ENCODE results near the gene STAB2. TPM values are rescaled to one million over a fixed set of nuclear protein-coding genes. Genes with fewer than 3 reads are reported as not detected.

Gene STAB2
- total RNA-seq, 1 donor from 2014 or later = 7.8 TPM

- no peak overlapping the region for H3K9ac ChIP-seq (ENCODE audit: low read depth in 1 of 3, low read length in 3 of 3)
- peaks cover 28 to 40% (median 30%) of the 10 kb centered on the region in 3 donors for H3K4me1 ChIP-seq (ENCODE audit: control insufficient read depth in 3 of 3, insufficient read depth in 3 of 3, low read length in 3 of 3)
- H3K36me3 ChIP-seq (ENCODE audit: control insufficient read depth in 3 of 3, insufficient read depth in 3 of 3, low read length in 3 of 3) = peaks cover 0 to 11% (median 0%) of the 10 kb centered on the region in 3 donors
- H3K9me3 ChIP-seq (ENCODE audit: control insufficient read depth in 3 of 3, low read length in 3 of 3) = no peaks in the 10 kb centered on the region
- no peaks in the 10 kb centered on the region for H3K27me3 ChIP-seq (ENCODE audit: control insufficient read depth in 3 of 3, insufficient read depth in 3 of 3, low read length in 3 of 3)
- no peak overlapping the region for H3K4me3 ChIP-seq (ENCODE audit: low read length in 3 of 3)
- H3K27ac ChIP-seq (ENCODE audit: low read depth, low read length) = no peak overlapping the region
These were observed 193.0 kb downstream of the STAB2 start for GRCh38 chr12:103780093-103780440.

- Histone ChIP-seq H3K27ac (ENCODE audit: low read depth, low read length) (peak overlapping the region; percentile 82), H3K27me3 (ENCODE audit: control insufficient read depth in 3 of 3, insufficient read depth in 3 of 3, low read length in 3 of 3) (no peaks in the 10 kb centered on the region), H3K36me3 (ENCODE audit: control insufficient read depth in 3 of 3, insufficient read depth in 3 of 3, low read length in 3 of 3) (peaks cover 0 to 10% (median 0%) of the 10 kb centered on the region in 3 donors), H3K9ac (ENCODE audit: low read depth in 1 of 3, low read length in 3 of 3) (peak overlapping the region in 1 of 3 donors; percentile 40), H3K9me3 (ENCODE audit: control insufficient read depth in 3 of 3, low read length in 3 of 3) (no peaks in the 10 kb centered on the region), H3K4me3 (ENCODE audit: low read length in 3 of 3) (no peak overlapping the region), H3K4me1 (ENCODE audit: control insufficient read depth in 3 of 3, insufficient read depth in 3 of 3, low read length in 3 of 3) (peaks cover 28 to 48% (median 34%) of the 10 kb centered on the region in 3 donors)
These were observed 193.9 kb downstream of the STAB2 start for GRCh38 chr12:103780992-103781391.

GRCh38 chr12:103782399-103782798 lies 195.3 kb downstream of the STAB2 start:
- Histone ChIP-seq H3K4me3 (ENCODE audit: low read length in 3 of 3) (no peak overlapping the region), H3K27ac (ENCODE audit: low read depth, low read length) (peak overlapping the region; percentile 82), H3K27me3 (ENCODE audit: control insufficient read depth in 3 of 3, insufficient read depth in 3 of 3, low read length in 3 of 3) (no peaks in the 10 kb centered on the region), H3K4me1 (ENCODE audit: control insufficient read depth in 3 of 3, insufficient read depth in 3 of 3, low read length in 3 of 3) (peaks cover 28 to 48% (median 34%) of the 10 kb centered on the region in 3 donors), H3K9me3 (ENCODE audit: control insufficient read depth in 3 of 3, low read length in 3 of 3) (no peaks in the 10 kb centered on the region), H3K36me3 (ENCODE audit: control insufficient read depth in 3 of 3, insufficient read depth in 3 of 3, low read length in 3 of 3) (peaks cover 0 to 5% (median 0%) of the 10 kb centered on the region in 3 donors), H3K9ac (ENCODE audit: low read depth in 1 of 3, low read length in 3 of 3) (no peak overlapping the region)

GRCh38 chr12:103783744-103784664 lies 196.9 kb downstream of the STAB2 start:
- no peaks in the 10 kb centered on the region for H3K27me3 ChIP-seq (ENCODE audit: control insufficient read depth in 3 of 3, insufficient read depth in 3 of 3, low read length in 3 of 3)
- H3K36me3 ChIP-seq (ENCODE audit: control insufficient read depth in 3 of 3, insufficient read depth in 3 of 3, low read length in 3 of 3) = no peaks in the 10 kb centered on the region
- H3K9ac ChIP-seq (ENCODE audit: low read depth in 1 of 3, low read length in 3 of 3) = peak overlapping the region in 2 of 3 donors; percentile 35 to 42
- peaks cover 28 to 48% (median 34%) of the 10 kb centered on the region in 3 donors for H3K4me1 ChIP-seq (ENCODE audit: control insufficient read depth in 3 of 3, insufficient read depth in 3 of 3, low read length in 3 of 3)
- H3K4me3 ChIP-seq (ENCODE audit: low read length in 3 of 3) = no peak overlapping the region
- no peaks in the 10 kb centered on the region for H3K9me3 ChIP-seq (ENCODE audit: control insufficient read depth in 3 of 3, low read length in 3 of 3)
- peak overlapping the region; percentile 82 for H3K27ac ChIP-seq (ENCODE audit: low read depth, low read length)

GRCh38 chr12:103785243-103786031 lies 198.4 kb downstream of the STAB2 start:
- no peaks in the 10 kb centered on the region for H3K36me3 ChIP-seq (ENCODE audit: control insufficient read depth in 3 of 3, insufficient read depth in 3 of 3, low read length in 3 of 3)
- H3K27me3 ChIP-seq (ENCODE audit: control insufficient read depth in 3 of 3, insufficient read depth in 3 of 3, low read length in 3 of 3) = no peaks in the 10 kb centered on the region
- H3K9me3 ChIP-seq (ENCODE audit: control insufficient read depth in 3 of 3, low read length in 3 of 3) = no peaks in the 10 kb centered on the region
- H3K4me1 ChIP-seq (ENCODE audit: control insufficient read depth in 3 of 3, insufficient read depth in 3 of 3, low read length in 3 of 3) = peaks cover 28 to 48% (median 34%) of the 10 kb centered on the region in 3 donors
- no peak overlapping the region for H3K9ac ChIP-seq (ENCODE audit: low read depth in 1 of 3, low read length in 3 of 3)
- no peak overlapping the region for H3K4me3 ChIP-seq (ENCODE audit: low read length in 3 of 3)
- no peak overlapping the region for H3K27ac ChIP-seq (ENCODE audit: low read depth, low read length)

- peaks cover 27 to 45% (median 32%) of the 10 kb centered on the region in 3 donors for H3K4me1 ChIP-seq (ENCODE audit: control insufficient read depth in 3 of 3, insufficient read depth in 3 of 3, low read length in 3 of 3)
- H3K9ac ChIP-seq (ENCODE audit: low read depth in 1 of 3, low read length in 3 of 3) = no peak overlapping the region
- no peak overlapping the region for H3K4me3 ChIP-seq (ENCODE audit: low read length in 3 of 3)
- no peaks in the 10 kb centered on the region for H3K27me3 ChIP-seq (ENCODE audit: control insufficient read depth in 3 of 3, insufficient read depth in 3 of 3, low read length in 3 of 3)
- no peaks in the 10 kb centered on the region for H3K9me3 ChIP-seq (ENCODE audit: control insufficient read depth in 3 of 3, low read length in 3 of 3)
- no peaks in the 10 kb centered on the region for H3K36me3 ChIP-seq (ENCODE audit: control insufficient read depth in 3 of 3, insufficient read depth in 3 of 3, low read length in 3 of 3)
- H3K27ac ChIP-seq (ENCODE audit: low read depth, low read length) = no peak overlapping the region
These were observed 199.1 kb downstream of the STAB2 start for GRCh38 chr12:103786201-103786600.

GRCh38 chr12:103791350-103791920 lies 204.4 kb downstream of the STAB2 start:
- Histone ChIP-seq H3K36me3 (ENCODE audit: control insufficient read depth in 3 of 3, insufficient read depth in 3 of 3, low read length in 3 of 3) (peaks cover 5 to 16% (median 9%) of the 10 kb centered on the region in 3 donors), H3K4me1 (ENCODE audit: control insufficient read depth in 3 of 3, insufficient read depth in 3 of 3, low read length in 3 of 3) (no peaks in the 10 kb centered on the region), H3K9me3 (ENCODE audit: control insufficient read depth in 3 of 3, low read length in 3 of 3) (no peaks in the 10 kb centered on the region), H3K27me3 (ENCODE audit: control insufficient read depth in 3 of 3, insufficient read depth in 3 of 3, low read length in 3 of 3) (no peaks in the 10 kb centered on the region), H3K9ac (ENCODE audit: low read depth in 1 of 3, low read length in 3 of 3) (no peak overlapping the region), H3K4me3 (ENCODE audit: low read length in 3 of 3) (no peak overlapping the region), H3K27ac (ENCODE audit: low read depth, low read length) (no peak overlapping the region)

GRCh38 chr12:103793046-103793445 lies 206.0 kb downstream of the STAB2 start:
- H3K9ac ChIP-seq (ENCODE audit: low read depth in 1 of 3, low read length in 3 of 3) = no peak overlapping the region
- H3K27me3 ChIP-seq (ENCODE audit: control insufficient read depth in 3 of 3, insufficient read depth in 3 of 3, low read length in 3 of 3) = no peaks in the 10 kb centered on the region
- no peak overlapping the region for H3K27ac ChIP-seq (ENCODE audit: low read depth, low read length)
- peaks cover 5 to 16% (median 13%) of the 10 kb centered on the region in 3 donors for H3K36me3 ChIP-seq (ENCODE audit: control insufficient read depth in 3 of 3, insufficient read depth in 3 of 3, low read length in 3 of 3)
- no peak overlapping the region for H3K4me3 ChIP-seq (ENCODE audit: low read length in 3 of 3)
- H3K4me1 ChIP-seq (ENCODE audit: control insufficient read depth in 3 of 3, insufficient read depth in 3 of 3, low read length in 3 of 3) = no peaks in the 10 kb centered on the region
- H3K9me3 ChIP-seq (ENCODE audit: control insufficient read depth in 3 of 3, low read length in 3 of 3) = no peaks in the 10 kb centered on the region

GRCh38 chr12:103793512-103794045 lies 206.5 kb downstream of the STAB2 start:
- Histone ChIP-seq H3K4me3 (ENCODE audit: low read length in 3 of 3) (no peak overlapping the region), H3K9ac (ENCODE audit: low read depth in 1 of 3, low read length in 3 of 3) (no peak overlapping the region), H3K27ac (ENCODE audit: low read depth, low read length) (no peak overlapping the region), H3K36me3 (ENCODE audit: control insufficient read depth in 3 of 3, insufficient read depth in 3 of 3, low read length in 3 of 3) (peaks cover 5 to 16% (median 13%) of the 10 kb centered on the region in 3 donors), H3K27me3 (ENCODE audit: control insufficient read depth in 3 of 3, insufficient read depth in 3 of 3, low read length in 3 of 3) (no peaks in the 10 kb centered on the region), H3K9me3 (ENCODE audit: control insufficient read depth in 3 of 3, low read length in 3 of 3) (no peaks in the 10 kb centered on the region), H3K4me1 (ENCODE audit: control insufficient read depth in 3 of 3, insufficient read depth in 3 of 3, low read length in 3 of 3) (no peaks in the 10 kb centered on the region)

All from skeletal muscle tissue (tissue), 4 donors.